Rectal smooth muscle tissue (tissue), 1 donor: ENCODE measurements around the gene FOLR2.
"Not testable (repeated sequence)": the region's sequence is repeated elsewhere in the genome, so short reads cannot be mapped to it uniquely, and the experiment has no call there.

Source experiments
- H3K27ac ChIP-seq: one replicate; pipeline ENCODE4 v1.7.0; 2013; ENCODE audit warnings: low read depth, low read length, inconsistent platforms
- H3K27me3 ChIP-seq: one replicate; pipeline ENCODE4 v1.7.0; 2013; ENCODE audit warnings: low read length; ENCODE audit not compliant: control insufficient read depth, insufficient read depth
- H3K36me3 ChIP-seq: one replicate; pipeline ENCODE4 v1.7.0; 2013; ENCODE audit warnings: low read length; ENCODE audit not compliant: control insufficient read depth, insufficient read depth
- H3K4me1 ChIP-seq: one replicate; pipeline ENCODE4 v1.7.0; 2013; ENCODE audit warnings: low read length; ENCODE audit not compliant: control insufficient read depth, insufficient read depth
- H3K4me3 ChIP-seq: one replicate; pipeline ENCODE4 v1.7.0; 2013; ENCODE audit warnings: low read length
- H3K9ac ChIP-seq: one replicate; pipeline ENCODE4 v1.7.0; 2013; ENCODE audit warnings: low read length

FOLR2 gene

GRCh38 chr11:72216638-72217037 is at the start of gene FOLR2:
Gene FOLR2 (plus strand): TSS chr11:72216794. CDS start chr11:72218585, 1,791 bp downstream.
- Histone ChIP-seq H3K4me3 (no peak within 1 kb of the TSS), H3K36me3 (no peaks in the 10 kb centered on the region), H3K27ac (no peak within 1 kb of the TSS), H3K4me1 (no peaks in the 10 kb centered on the region), H3K9ac (no peak within 1 kb of the TSS), H3K27me3 (no peaks in the 10 kb centered on the region)

- H3K27ac ChIP-seq, H3K9ac ChIP-seq, H3K4me3 ChIP-seq: not testable (repeated sequence)
Measured at GRCh38 chr11:72169046-72169555, 47.5 kb upstream of the FOLR2 start.

GRCh38 chr11:72169754-72170153 is 46.8 kb upstream of the FOLR2 start:
- H3K9ac ChIP-seq, H3K4me3 ChIP-seq, H3K36me3 ChIP-seq, H3K4me1 ChIP-seq, H3K27me3 ChIP-seq, H3K27ac ChIP-seq: not testable (repeated sequence)

More at GRCh38 chr11:72169046-72169555, 47.5 kb upstream of the FOLR2 start:
- H3K27me3 ChIP-seq, H3K4me1 ChIP-seq, H3K36me3 ChIP-seq: not testable (repeated sequence)

- not testable (repeated sequence) for H3K4me1 ChIP-seq, H3K27ac ChIP-seq, H3K9ac ChIP-seq, H3K4me3 ChIP-seq, H3K36me3 ChIP-seq, H3K27me3 ChIP-seq
Measured at GRCh38 chr11:72172043-72172442, 44.6 kb upstream of the FOLR2 start.

GRCh38 chr11:72173291-72173690 is 43.3 kb upstream of the FOLR2 start:
- Histone ChIP-seq H3K27ac (no peak overlapping the region), H3K4me1 (no peaks in the 10 kb centered on the region), H3K9ac (no peak overlapping the region), H3K27me3 (no peaks in the 10 kb centered on the region), H3K36me3 (no peaks in the 10 kb centered on the region), H3K4me3 (no peak overlapping the region)

- Histone ChIP-seq H3K4me1 (no peaks in the 10 kb centered on the region), H3K36me3 (no peaks in the 10 kb centered on the region), H3K27me3 (no peaks in the 10 kb centered on the region), H3K9ac (no peak overlapping the region), H3K27ac (no peak overlapping the region), H3K4me3 (no peak overlapping the region)
Measured at GRCh38 chr11:72174302-72175070, 42.1 kb upstream of the FOLR2 start.

GRCh38 chr11:72177656-72178055 is 38.9 kb upstream of the FOLR2 start:
- Histone ChIP-seq H3K27me3 (no peaks in the 10 kb centered on the region), H3K27ac (no peak overlapping the region), H3K4me3 (no peak overlapping the region), H3K36me3 (no peaks in the 10 kb centered on the region), H3K4me1 (no peaks in the 10 kb centered on the region), H3K9ac (no peak overlapping the region)

- Histone ChIP-seq H3K4me1 (no peaks in the 10 kb centered on the region), H3K27ac (no peak overlapping the region), H3K36me3 (no peaks in the 10 kb centered on the region), H3K9ac (no peak overlapping the region), H3K4me3 (no peak overlapping the region), H3K27me3 (no peaks in the 10 kb centered on the region)
Measured at GRCh38 chr11:72179049-72179803, 37.4 kb upstream of the FOLR2 start.

GRCh38 chr11:72179804-72180396 is 36.7 kb upstream of the FOLR2 start:
- Histone ChIP-seq H3K4me3 (no peak overlapping the region), H3K36me3 (no peaks in the 10 kb centered on the region), H3K9ac (no peak overlapping the region), H3K27ac (no peak overlapping the region), H3K27me3 (no peaks in the 10 kb centered on the region), H3K4me1 (no peaks in the 10 kb centered on the region)

GRCh38 chr11:72180892-72181552 is 35.6 kb upstream of the FOLR2 start:
- H3K27me3 ChIP-seq, H3K36me3 ChIP-seq, H3K4me1 ChIP-seq, H3K9ac ChIP-seq, H3K27ac ChIP-seq, H3K4me3 ChIP-seq: not testable (repeated sequence)

GRCh38 chr11:72181553-72181958 is 35.0 kb upstream of the FOLR2 start:
- not testable (repeated sequence) for H3K27me3 ChIP-seq, H3K4me3 ChIP-seq, H3K27ac ChIP-seq

GRCh38 chr11:72188267-72188666 is 28.3 kb upstream of the FOLR2 start:
- H3K27me3 ChIP-seq = no peaks in the 10 kb centered on the region
- H3K4me3 ChIP-seq = no peak overlapping the region
- H3K27ac ChIP-seq = no peak overlapping the region
- no peak overlapping the region for H3K9ac ChIP-seq
- peaks cover 2% of the 10 kb centered on the region for H3K4me1 ChIP-seq
- no peaks in the 10 kb centered on the region for H3K36me3 ChIP-seq

More at GRCh38 chr11:72181553-72181958, 35.0 kb upstream of the FOLR2 start:
- not testable (repeated sequence) for H3K36me3 ChIP-seq, H3K9ac ChIP-seq, H3K4me1 ChIP-seq
